AG09319 (cell line): ENCODE measurements around the gene CCDC88B.

Experiments
- DNase-seq: peaks from one replicate; pipeline ENCODE4 v3.0.0-alpha.2; 2010; ENCODE audit warnings: low read depth; ENCODE audit errors: extremely low read depth
- TF ChIP-seq, protein P1 (sequence below): IDR thresholded peaks from 2 replicates; pipeline ENCODE4 v1.5.1; 2011; ENCODE audit warnings: low read depth, mild to moderate bottlenecking, inconsistent platforms, low read length, moderate library complexity

Gene CCDC88B

GRCh38 chr11:64358536-64358906 lies 18.5 kb downstream of the CCDC88B start:
- TF ChIP-seq, protein P1, sequence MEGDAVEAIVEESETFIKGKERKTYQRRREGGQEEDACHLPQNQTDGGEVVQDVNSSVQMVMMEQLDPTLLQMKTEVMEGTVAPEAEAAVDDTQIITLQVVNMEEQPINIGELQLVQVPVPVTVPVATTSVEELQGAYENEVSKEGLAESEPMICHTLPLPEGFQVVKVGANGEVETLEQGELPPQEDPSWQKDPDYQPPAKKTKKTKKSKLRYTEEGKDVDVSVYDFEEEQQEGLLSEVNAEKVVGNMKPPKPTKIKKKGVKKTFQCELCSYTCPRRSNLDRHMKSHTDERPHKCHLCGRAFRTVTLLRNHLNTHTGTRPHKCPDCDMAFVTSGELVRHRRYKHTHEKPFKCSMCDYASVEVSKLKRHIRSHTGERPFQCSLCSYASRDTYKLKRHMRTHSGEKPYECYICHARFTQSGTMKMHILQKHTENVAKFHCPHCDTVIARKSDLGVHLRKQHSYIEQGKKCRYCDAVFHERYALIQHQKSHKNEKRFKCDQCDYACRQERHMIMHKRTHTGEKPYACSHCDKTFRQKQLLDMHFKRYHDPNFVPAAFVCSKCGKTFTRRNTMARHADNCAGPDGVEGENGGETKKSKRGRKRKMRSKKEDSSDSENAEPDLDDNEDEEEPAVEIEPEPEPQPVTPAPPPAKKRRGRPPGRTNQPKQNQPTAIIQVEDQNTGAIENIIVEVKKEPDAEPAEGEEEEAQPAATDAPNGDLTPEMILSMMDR = no peak
- DNase-seq = no peak

DNA sequence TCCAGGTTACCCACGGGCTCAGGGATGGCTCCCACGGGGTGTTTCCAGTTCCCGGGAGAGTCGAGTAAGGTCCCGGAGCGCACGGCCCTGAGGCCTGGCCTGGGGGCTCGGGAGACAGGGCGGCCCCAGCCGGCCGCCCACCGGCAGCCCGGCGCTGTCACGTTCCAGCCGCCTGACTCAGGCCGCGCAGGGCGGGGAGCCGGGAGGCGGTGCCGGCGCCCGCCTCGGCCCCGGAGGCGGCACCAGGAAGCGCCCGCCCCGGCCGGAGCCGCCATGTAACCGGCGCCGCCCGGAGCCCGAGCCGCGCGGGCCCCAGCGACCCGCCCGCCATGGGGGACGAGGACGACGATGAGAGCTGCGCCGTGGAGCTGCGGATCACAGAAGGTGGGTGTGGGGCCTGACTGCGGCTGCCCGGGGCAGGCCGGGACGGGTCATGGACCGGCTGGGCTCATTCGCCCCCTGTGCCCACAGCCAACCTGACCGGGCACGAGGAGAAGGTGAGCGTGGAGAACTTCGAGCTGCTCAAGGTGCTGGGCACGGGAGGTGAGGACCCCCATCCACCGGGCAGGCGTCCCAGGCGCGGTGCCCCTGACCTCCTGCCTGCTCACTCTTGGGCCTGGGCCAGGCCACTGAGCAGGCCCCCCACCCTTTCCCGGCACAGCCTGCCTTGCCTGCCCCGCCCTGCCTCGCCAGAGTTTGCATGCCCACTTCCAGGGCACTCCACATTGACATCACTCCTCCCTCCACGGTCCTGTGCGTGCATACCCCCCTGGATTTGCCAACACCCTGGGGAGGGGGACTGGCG lies 19.1 kb downstream of the CCDC88B start, which contains the start of gene RPS6KA4:
TSS of gene RPS6KA4 (plus strand) at position 256 of the 805 bp plus-strand sequence. CDS start at position 330, 74 bp downstream.
- DNase-seq = no peak
- TF ChIP-seq, protein P1 = no peak

DNA sequence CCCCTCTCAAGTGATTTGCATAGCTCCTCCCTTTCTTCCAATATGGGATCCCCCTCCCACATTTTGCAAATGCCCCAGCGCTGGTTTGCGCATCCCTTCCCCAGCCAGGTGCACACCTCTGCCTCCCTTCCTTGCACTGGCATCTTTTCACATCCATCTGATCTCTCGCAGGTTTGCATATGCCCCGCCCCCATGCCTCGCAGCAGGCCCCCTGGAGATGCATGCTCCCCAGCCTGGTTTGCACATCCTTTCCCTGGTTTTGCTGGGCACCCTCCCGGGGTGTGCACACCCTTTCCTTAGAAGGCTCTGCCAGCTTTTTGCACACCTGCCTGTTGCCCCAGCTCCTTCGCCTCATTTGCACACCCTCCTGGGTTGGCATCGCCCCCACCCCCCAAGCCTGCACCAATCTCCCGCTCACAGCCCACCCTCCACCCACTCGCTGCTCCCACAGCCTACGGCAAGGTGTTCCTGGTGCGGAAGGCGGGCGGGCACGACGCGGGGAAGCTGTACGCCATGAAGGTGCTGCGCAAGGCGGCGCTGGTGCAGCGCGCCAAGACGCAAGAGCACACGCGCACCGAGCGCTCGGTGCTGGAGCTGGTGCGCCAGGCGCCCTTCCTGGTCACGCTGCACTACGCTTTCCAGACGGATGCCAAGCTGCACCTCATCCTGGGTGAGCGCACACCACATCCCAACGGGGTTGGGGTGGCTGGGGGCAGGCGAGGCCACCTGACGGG lies 19.9 kb downstream of the CCDC88B start:
- TF ChIP-seq, protein P1 = no peak
- no peak for DNase-seq

DNA sequence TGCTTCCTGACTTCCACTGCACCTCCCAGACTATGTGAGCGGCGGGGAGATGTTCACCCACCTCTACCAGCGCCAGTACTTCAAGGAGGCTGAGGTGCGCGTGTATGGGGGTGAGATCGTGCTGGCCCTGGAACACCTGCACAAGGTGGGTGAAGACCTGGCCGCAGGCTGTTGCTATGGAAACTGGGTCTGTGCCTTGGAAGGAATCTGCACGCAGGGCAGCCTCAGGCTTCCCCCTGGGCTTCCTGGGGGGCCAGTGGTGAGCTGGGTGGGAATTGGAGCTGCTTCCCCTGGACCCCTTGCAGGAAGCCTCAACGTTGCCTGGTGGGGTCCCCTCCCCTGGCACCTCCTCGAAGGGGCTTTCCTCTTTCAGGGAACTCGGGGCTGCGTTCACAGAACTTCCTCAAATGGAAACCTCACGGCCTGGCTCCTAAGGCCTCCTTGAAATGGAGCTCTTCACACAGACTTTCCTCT lies 20.5 kb downstream of the CCDC88B start:
- DNase-seq = no peak
- TF ChIP-seq, protein P1 = no peak

DNA sequence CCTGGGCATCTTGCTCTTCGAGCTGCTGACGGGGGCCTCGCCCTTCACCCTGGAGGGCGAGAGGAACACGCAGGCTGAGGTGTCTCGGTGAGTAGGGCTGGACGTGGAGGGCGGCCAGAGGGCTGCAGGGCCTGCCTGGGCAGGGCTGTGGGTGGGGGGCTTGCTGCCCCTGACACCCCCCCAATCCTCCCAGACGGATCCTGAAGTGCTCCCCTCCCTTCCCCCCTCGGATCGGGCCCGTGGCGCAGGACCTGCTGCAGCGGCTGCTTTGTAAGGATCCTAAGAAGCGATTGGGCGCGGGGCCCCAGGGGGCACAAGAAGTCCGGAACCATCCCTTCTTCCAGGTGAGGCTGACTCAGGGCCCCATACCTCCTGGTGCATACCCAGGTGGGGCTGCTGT lies 21.7 kb downstream of the CCDC88B start:
- no peak for DNase-seq
- TF ChIP-seq, protein P1 = no peak

DNA sequence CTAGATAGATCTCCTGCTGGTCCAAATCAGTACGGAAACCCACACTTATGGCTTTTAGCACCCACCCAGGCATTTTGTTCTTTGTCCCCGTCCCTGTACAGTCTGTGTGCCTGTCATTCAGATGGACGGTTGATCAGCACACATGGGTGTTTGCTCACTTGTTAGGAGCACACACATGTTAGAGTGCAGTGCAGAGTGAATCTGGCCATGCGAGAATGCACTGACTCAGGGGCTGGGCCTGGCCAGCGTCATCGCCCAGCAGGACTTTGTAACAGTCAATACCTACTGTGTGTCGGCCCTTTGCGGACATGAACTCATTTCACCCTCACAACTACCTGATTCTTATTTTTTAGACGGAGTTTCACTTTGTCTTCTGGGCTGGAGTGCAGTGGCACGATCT lies 22.3 kb downstream of the CCDC88B start:
- TF ChIP-seq, protein P1 = no peak
- no peak for DNase-seq

- TF ChIP-seq, protein P1 = no peak
- DNase-seq = no peak
These were observed 24.4 kb downstream of the CCDC88B start for GRCh38 chr11:64364435-64364834.
